ENCODE results near the gene BZW1. TPM values are rescaled to one million over a fixed set of nuclear protein-coding genes. Genes with fewer than 3 reads are reported as not detected.

BZW1 gene
- total RNA-seq (2014; rRNA removed; shearing (Covaris generic)), result 448 and 553 TPM in 2 replicates

DNA sequence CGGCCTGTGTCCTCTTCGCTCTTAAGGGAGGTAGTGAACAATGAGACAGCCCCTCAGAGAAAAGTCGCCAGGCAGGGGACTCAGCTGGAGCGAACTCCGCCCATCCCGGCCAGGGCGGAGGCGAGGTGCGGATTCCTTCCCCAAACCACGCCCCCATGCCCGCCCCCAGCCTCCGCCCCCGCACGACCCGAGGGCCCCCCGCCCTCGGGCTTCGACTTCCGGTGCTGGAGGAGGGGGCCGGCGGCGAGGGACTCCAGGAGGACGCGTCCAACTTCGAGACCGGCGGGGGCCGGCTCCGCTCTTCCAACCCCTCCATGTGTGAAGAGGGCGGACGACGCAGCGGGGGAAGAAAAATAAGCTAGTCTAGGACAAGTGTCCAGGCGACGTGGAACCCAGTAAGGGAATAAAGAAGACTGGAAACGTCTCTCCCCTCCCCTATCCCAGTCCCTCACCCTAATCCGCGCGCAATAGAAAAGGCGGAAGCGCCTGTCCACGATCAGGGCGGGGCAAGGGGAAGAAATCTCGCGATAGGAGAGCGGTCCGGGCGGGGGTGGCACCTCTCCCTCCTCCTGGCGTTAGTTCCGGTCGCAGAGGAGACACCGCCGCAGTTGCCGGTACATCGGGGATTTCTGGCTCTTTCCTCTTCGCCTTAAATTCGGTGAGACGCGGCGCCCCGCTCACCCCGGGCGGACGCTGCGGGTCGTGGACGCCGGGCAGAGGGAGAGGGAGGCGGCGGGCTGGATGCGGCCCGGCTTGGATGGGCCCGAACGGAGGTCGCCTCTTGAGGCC lies at the start of gene BZW1:
Gene BZW1, plus strand, starts transcription at position 578 of the 789 bp plus-strand sequence. CDS start 1,308 bp downstream, outside the sequence.
- peak; percentile 93 for DNase-seq (ENCODE audit: low read depth)

DNA sequence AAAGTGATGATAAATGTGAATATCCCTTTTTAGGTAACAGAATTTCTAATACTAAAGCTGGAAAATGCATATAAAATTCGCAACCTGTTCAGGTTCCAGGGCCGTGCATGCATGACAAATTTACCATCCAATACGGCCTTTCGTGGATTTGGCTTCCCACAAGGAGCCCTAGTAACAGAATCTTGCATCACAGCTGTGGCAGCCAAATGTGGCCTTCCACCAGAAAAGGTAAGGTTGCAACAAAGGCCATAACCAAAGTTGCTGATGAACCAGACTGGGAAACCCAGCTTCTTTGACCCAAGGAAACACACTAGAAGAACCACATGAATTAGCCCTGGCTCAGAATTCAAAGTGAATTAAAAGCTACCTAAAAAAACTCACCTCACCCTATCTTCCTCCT lies 49.6 kb upstream of the BZW1 start:
- DNase-seq (ENCODE audit: low read depth), result no peak

DNA sequence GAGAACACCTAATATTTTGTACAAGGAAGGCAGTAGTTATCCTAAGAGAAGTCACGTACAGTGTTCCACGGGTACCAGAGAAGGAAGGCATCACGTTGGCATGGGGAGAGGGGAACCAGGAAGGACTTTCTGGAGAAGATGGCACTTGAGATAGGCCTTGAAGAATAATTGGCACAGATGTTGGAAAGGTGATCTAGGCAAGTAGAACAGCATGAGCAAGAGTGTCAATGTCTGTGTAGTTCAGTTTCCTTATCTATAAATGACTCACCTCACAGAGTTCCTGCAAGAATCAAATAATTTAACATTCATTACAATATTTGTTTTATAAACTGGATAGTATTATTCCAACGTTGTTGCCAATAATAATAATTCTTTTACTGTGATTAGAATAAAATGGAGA lies 48.3 kb upstream of the BZW1 start:
- no peak for DNase-seq (ENCODE audit: low read depth)

DNA sequence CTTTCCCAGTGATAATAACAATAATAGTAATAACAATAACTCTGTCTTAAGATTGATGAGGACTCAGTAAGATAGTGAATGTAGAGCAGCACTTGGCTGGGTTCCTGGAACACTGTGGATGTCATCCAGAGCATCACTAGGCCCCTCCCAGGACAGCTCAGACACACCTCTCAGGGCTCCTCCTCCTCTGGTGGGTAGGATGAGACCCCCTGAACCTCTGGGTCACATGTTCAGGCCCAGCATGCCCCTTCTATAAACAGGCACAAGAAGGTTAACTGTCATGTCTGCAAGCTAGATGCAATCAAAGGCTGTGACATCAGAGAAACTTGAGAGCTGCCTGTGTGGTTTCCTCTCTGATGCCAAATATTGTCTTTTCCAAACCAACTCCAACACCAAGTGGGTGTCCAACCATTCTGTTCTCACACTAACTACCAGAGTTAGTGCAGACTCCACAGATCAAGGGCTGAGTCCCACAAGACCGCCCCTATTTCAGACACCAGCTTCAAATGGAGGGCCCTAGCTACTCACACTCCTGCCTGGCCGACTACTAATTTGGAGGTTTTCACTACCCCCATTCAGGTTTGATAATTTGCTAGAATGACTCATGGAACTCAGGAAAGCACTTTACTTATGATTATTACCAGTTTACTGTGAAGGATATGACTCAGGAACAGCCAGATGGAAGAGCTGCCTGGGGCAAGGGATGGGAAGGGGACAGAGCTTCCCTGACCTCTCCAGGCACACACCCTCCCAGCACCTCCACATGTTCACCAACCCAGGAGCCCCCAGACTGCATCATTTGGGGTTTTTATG lies 46.4 kb upstream of the BZW1 start:
- DNase-seq (ENCODE audit: low read depth), result peak; percentile 97

DNA sequence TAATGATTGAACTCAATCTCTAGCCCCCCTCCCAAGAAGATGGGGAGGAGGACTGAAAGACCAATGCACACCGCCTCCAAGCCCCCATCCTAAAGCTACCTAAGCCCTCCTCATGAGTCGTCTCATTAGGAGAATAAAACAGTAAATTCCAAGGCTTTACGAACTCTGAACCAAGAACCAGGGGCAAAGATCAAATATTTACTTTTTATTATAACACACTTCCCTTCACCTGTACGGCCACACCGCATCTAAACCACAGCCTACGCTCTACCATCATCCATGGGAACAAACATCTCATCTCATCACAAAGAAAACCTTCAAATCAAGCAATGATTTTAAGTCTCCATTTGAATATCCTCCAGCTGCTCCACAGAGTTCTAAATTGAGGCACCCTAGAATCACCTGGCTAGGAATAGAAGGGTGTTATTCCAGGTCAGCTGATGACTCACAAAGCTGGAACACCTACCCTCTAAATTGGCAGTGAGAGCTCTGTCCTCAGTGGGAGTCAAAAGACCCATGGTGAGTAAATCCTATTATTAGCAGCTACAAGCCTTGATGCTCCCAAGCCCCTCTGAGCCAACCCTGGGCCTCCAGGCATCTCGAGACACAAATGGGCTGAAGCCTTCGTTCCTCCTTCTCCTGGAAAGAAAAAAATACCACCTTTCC lies 45.6 kb upstream of the BZW1 start:
- peak; percentile 70 for DNase-seq (ENCODE audit: low read depth)

DNA sequence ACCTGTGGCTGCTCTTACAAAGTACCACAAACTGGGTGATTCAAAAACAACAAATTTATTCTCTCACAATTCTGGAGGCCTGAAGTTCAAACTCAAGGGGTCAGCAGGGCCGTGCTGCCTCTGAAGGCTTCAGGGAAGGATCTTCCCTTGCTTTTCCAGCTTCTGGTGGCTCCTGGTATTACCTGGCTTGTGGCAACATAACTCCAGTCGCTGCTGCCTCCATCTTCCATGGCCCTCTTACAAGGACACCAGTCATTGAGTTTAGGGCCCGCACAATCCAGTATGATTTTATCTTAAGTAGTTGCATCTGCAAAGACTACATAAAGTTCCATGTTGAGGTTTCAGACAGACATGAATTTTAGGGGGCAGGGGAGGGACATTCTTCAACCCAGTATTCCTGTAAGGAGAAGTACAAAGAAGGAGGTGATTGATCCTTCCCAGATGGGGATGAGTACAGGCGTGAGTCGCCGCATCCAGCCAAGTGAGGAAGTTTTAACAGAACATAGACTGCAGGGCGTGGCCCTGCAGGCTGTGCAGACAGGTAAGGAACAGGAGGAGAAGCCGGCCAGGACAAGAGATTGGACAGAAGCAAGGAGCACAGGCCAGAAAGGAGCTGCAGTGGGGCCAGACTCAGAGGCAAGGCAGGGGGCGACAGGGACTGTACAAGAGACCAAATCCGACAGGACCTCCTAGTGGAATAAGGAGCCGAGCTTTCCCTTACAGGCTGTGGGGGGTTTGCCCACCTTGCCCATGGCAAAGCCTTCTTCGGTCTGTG lies 44.4 kb upstream of the BZW1 start:
- DNase-seq (ENCODE audit: low read depth), result no peak

DNA sequence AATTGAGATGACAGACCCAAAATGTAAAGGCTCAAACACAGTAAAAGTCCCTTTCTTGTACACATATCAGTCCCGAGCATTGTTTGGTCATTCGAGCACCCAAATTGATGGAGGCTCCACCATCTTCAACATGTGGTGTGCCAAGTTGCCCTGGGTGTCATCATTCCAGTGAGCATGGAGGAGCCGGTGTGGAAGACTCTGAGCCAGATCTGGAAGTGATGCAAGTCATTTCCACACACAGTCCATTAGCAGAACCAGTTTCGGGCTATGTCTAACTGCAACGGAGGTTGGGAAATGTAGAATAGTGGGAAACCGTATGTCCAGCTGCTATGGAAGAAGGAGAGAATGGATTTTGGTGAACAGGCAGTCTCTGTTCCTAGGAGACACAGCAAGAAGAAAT lies 40.9 kb upstream of the BZW1 start:
- DNase-seq (ENCODE audit: low read depth), result no peak

DNA sequence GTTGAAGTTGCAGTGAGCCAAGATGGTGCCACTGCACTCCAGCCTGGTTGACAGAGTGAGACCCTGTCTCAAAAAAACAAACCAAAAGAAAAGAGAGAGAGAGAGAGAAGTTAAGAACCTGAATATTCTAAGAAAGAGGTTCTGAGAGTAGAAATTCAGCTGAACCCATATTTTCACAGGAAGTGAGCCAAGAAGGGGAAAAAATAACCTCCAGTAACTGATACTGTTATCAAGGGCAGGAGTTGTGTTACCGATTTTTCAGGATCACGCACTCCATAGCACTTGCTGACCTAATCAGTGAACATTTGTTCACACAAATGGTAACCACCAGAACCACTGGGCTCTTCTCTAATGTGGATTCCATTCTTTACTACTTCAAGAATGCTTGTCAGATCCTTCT lies 39.1 kb upstream of the BZW1 start:
- DNase-seq (ENCODE audit: low read depth), result no peak

DNA sequence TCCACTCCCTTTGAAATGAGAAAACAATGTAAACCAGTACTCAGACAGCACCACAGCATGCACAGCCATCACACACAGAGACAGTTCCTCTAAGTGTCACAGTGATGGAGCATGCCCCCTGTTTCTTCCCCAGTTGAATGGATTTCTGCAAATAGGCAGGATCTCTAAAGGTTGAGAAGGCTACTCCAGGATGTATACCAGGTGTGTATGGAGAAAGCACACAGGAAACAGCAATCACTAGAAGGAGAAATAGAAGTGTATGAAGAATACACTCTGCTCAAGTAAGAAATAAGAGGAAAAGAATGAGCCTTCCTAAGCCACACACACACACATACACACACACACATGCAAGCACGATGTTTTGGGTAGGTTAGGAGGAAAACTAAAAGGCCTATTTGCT lies 38.6 kb upstream of the BZW1 start:
- DNase-seq (ENCODE audit: low read depth), result no peak

DNA sequence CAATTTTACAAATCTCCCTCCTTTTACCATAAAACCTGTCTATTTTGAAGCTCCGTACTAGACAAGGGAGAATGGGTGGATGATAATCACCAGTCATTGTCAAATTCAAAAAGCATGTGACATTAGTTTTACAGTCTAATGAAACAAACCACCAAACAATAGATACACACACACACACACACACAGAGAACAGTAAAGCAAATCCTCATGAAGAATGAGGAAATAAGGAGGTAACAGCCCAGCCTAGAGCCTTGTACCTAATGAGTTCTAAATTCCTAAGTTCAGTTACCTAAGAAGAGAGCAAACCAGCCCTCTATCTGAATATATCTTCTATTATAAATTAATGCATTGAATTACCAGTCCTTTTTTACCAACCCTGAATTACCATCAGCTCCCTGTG lies 36.8 kb upstream of the BZW1 start:
- DNase-seq (ENCODE audit: low read depth), result no peak

DNA sequence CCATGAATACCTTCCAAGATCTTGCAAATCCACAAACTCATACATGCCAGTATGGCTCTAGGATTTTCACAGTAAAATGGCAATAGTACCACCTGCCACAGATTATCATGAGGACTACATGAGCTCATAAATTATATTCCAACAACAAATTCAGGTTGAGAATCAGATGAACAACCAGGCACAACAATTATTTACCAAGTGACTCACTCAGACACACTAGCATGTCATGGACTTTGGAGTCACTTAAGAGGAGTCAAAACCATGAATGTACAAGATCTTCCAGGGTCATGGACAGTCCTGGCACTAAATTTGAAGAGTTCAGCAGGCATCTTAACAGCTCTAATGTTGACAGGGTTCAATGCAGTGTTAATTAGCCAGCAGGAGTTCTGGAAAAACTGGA lies 34.4 kb upstream of the BZW1 start:
- DNase-seq (ENCODE audit: low read depth), result peak; percentile 26

DNA sequence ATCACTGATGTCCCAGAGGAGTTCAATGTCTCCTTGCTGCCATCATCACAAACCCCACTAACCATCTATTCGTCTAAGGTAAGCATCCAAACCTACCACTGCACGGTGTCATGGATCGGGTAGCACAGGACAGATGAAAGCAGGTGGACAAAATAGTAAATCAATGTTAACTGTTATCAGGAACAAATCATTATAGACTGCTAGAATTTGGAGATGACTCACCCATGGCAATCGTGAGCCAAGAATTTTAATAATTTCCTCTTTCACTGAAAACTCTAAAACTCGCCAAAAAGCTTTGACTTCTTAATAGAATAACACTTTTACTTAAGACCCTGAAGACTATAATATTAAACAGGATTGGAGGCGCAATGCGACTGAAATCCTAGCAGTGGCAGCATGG lies 33.7 kb upstream of the BZW1 start:
- DNase-seq (ENCODE audit: low read depth), result no peak

DNA sequence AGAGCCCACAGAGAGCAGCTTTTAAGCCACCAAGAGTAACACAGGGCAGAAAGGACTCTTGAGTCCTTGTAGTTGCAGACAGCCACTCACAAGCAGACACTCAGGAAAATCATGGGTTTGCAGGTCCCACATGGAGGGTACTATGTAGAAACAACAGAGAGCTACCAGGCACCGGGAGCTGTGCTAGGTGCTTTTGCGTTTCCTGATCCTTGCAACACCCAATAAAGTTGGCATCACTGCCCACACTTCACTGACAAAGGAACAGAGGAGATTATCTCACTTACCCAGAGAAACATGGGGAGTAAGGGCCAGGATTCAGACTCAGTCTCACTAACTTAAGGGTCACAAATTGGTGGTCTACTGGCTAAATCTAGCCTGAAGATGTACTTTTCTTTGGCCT lies 32.5 kb upstream of the BZW1 start:
- DNase-seq (ENCODE audit: low read depth), result no peak

DNA sequence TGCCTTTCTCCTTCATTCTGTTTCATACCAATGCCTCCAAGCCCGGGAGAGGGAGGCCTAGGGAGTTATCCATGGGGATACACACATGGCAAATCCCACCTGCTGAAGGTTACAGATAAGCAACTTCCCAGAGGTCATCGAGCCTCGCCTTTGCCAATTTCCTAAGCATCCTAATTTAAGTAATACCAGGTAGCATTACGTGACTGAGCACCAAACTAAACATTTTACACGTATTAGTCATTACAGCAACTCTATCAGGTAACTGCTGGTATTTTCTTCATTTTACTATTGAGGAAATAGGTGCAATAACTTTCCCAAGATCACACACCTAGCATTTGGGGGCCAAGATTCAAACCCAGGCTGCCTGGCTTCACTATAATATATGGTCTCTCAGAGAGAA lies 30.1 kb upstream of the BZW1 start:
- DNase-seq (ENCODE audit: low read depth), result no peak

DNA sequence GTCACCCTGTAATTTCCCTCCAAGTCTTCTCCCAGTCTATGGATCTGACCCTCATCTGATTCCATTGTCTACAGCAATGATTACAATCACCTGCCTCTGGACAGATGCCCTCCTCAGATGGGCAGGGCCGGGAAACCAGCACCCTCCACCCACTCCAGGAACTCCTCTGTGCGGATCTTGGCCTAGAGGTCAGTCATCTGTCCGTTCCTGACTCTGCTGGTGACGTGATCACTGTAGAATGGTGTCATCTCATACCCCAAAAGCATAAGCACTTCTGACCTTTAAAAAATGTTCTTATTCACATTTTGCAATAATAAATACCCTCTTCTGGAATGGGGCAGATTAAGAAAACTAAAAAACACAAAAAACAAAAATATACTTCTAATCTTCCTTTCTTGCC lies 29.5 kb upstream of the BZW1 start:
- no peak for DNase-seq (ENCODE audit: low read depth)

DNA sequence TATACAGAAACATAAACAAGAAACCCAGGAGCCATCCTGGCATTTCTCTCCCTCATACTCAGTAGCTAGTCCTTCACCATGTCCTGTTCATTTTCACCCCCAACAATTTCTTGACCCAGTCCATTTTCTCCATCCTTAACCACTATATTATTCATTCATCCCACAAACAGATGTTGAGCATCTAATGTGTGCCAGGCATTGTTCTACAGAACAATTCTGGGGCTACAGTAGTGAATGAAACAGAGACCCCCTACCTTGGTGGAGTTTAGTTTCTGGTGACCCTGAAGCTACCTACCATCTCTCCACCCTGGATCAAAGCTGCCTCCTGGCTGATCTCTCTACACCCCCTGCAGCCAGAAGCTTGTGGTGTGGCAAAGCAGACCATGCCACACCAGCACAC lies 27.5 kb upstream of the BZW1 start:
- DNase-seq (ENCODE audit: low read depth), result no peak

DNA sequence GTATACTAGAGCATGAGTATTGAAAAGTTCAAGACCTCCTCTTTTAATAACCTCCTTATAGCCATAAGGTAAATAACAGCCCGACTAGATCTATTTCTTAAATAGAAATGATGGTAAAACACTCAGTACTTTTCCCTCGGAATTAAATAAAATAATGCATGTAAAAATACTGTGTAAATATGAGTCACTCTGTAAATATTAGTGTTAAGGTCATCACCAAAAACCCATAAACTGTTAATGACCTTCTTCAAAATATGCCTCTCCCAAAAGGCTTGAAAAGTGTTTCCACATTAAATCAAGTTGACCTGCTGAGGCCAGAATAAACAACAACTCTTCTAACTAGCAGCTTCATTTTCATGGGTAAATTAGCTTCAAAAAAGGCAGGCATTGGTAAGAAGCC lies 25.3 kb upstream of the BZW1 start:
- peak; percentile 74 for DNase-seq (ENCODE audit: low read depth)

DNA sequence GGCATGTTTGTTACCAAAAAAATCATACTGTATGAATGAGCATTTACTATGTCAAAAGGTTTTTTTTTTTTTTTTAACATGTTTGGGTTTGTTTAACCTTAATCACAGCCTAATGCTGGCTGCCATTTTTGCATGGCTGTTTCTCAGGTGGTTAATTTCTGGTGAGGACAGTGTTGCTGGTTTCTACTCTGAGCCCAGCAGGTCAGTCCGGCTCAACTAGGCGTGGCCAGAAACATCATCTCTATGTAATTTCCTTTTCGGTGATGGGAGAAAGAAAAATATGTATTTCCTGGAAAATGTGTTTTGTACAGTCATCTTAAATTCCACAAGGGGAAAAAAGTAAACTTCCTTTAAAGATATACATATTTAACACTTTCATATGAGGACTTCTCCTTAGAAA lies 24.9 kb upstream of the BZW1 start:
- DNase-seq (ENCODE audit: low read depth), result peak; percentile 65

DNA sequence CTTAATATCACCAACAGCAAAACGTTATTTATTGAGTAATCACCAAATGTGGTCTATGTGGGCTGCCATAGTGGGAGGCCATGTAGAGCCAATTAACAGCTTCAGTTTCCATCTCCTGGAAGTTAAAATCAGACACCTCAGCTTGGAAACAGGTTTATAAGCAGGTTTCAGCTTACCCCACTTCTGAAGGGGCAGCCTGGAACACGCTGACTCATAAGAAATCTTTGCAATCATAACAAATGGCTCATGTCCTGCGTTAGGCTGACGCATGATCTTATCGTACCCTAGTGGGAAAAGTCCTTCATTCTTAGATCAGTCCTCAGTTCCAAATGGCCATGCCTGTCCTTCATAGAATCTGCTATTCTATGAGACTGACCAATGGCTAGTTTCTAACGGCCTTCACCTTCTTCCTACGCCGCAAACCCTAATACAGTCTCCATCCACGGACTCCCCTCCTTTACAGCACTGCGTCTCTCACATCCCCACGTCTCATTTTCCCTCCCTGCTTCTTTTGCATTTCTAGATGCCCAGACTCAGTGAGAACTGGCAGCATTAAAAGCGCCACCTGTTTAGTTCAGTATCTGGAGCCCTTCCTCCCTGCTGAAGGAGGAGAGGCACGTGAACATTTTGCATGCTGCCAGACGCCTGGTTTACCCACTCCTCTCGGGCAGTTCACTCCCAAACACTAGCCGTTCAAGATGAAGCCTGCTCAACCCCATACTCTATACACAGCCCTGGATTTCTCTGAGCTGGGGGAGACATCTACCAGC lies 24.2 kb upstream of the BZW1 start:
- DNase-seq (ENCODE audit: low read depth), result peak; percentile 93

DNA sequence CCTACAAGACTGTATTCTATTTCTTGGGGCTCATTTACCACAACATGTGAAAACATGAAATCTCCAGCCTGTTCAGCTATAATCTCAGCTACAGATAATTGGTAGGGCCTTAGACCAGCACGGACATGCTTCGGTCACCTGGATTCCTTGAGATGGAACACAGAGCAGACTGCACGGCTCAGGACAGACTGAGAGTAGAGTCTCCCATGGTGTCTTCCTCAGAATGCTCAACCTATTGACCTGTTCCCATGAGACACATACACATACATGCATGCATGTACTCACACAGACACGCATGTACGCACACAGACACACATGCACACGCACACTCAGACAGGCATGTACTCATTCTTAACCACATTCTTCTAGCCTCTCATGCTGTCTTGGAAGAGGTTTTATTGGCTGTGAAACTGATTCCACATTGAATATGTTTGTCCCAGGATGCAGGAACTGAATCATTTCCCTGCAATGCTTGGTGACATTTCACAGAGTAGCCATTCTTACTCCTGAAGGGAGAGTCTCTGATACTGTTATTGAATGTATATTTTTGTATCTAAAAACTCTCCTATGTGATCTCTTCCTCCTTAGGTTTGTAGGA lies 23.5 kb upstream of the BZW1 start:
- DNase-seq (ENCODE audit: low read depth), result peak; percentile 81

DNA sequence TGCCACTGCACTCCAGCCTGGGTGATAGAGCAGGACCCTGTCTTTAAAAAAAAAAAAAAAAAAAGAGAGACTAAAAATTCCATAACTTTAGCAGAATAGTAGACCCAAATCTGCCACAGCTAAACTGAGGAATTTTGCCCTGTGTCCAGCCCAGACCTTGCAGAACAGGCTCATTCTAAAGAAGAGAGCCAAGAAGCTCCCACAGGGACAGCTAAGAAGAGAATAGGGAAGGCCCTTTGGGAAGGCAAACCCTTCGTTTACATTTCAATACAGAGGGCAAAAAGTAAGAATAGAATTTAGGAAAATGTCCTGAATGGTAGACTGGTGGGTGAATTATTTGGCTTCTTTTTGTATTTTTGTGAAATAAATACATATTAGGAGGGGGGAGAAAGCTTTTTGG lies 21.5 kb upstream of the BZW1 start:
- DNase-seq (ENCODE audit: low read depth), result no peak
